GM21528 (cell line): ENCODE measurements around the gene SLC25A11.
"Not testable (repeated sequence)": the region's sequence is repeated elsewhere in the genome, so short reads cannot be mapped to it uniquely, and the experiment has no call there.

ENCODE experiments used
- ATAC-seq: cut with Tn5 transposase; IDR thresholded peaks from one replicate; pipeline ENCODE4 v1.9.1; 2021; ENCODE audit warnings: mild to moderate bottlenecking, moderate library complexity; ENCODE audit not compliant: unreplicated experiment, low FRiP score

Gene SLC25A11

GRCh38 chr17:4928881-4929280, 11.0 kb downstream of the SLC25A11 start:
- ATAC-seq: no peak

- ATAC-seq: not testable (repeated sequence)
Measured at GRCh38 chr17:4926577-4927335, 13.1 kb downstream of the SLC25A11 start.

GRCh38 chr17:4921320-4921719, 18.5 kb downstream of the SLC25A11 start:
- no peak for ATAC-seq

GRCh38 chr17:4920351-4921048, 19.3 kb downstream of the SLC25A11 start:
- no peak for ATAC-seq

GRCh38 chr17:4919511-4920047, 20.3 kb downstream of the SLC25A11 start:
- no peak for ATAC-seq

- ATAC-seq: not testable (repeated sequence)
Measured at GRCh38 chr17:4914551-4914950, 25.3 kb downstream of the SLC25A11 start.

- ATAC-seq: no peak
Measured at GRCh38 chr17:4913994-4914393, 25.9 kb downstream of the SLC25A11 start.

GRCh38 chr17:4908711-4909496, 30.9 kb downstream of the SLC25A11 start:
- ATAC-seq: no peak

- ATAC-seq: no peak
Measured at GRCh38 chr17:4908301-4908700, 31.5 kb downstream of the SLC25A11 start.

GRCh38 chr17:4906642-4907041, 33.2 kb downstream of the SLC25A11 start:
- not testable (repeated sequence) for ATAC-seq

- ATAC-seq: no peak
Measured at GRCh38 chr17:4903051-4903818, 36.6 kb downstream of the SLC25A11 start, which contains the start of gene CHRNE. CHRNE (minus strand) TSS chr17:4903098; CDS start chr17:4903063, 35 bp downstream.

- no peak for ATAC-seq
Measured at GRCh38 chr17:4902540-4902939, 37.3 kb downstream of the SLC25A11 start.

- no peak for ATAC-seq
Measured at GRCh38 chr17:4901648-4902344, 38.0 kb downstream of the SLC25A11 start.

- no peak for ATAC-seq
Measured at GRCh38 chr17:4901108-4901647, 38.7 kb downstream of the SLC25A11 start.

GRCh38 chr17:4900231-4901107, 39.4 kb downstream of the SLC25A11 start:
- ATAC-seq: no peak

- ATAC-seq: peak; percentile 44
Measured at GRCh38 chr17:4899341-4900230, 40.3 kb downstream of the SLC25A11 start, which contains the start of gene C17orf107. C17orf107 (plus strand) TSS chr17:4899536; CDS start chr17:4899763, 227 bp downstream.

GRCh38 chr17:4898927-4899326, 40.9 kb downstream of the SLC25A11 start:
- ATAC-seq: peak; percentile 3
